HEK293T (cell line): ENCODE data around the gene UGT1A7.

ENCODE experiments used
- CTBP1 ChIP-seq: fragments of 450-650 bp; IDR thresholded peaks from 2 replicates; pipeline ENCODE4 v1.6.1; 2016; ENCODE audit warnings: borderline replicate concordance
- HDGF ChIP-seq: fragments of 450-650 bp; IDR thresholded peaks from 2 replicates; pipeline ENCODE4 v1.6.1; 2017; ENCODE audit warnings: antibody characterized with exemption, borderline replicate concordance
- SP1 ChIP-seq: fragments of 450-650 bp; IDR thresholded peaks from 2 replicates; pipeline ENCODE4 v1.6.1; 2017
- SUZ12 ChIP-seq: fragments of 450-650 bp; IDR thresholded peaks from 2 replicates; pipeline ENCODE4 v1.6.1; 2016; ENCODE audit warnings: mild to moderate bottlenecking

DNA sequence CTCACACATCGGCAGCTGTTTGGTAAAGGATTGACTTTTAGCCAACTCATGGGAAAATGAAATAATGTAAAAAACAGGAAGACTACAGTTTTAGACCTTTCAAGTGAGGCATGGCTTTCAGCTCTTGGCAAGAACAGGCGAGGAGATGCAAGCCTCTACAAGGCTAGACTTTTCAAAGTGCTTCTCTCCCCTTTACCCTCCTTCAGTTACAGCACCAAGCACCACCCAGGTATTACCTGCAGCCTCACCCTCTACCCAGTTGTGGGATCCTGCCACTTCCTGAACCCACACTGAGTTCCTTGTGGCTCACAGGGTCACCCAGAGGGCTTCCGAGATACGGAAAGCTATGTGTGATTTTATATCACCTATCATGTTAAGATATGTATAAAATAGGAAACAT lies 30.7 kb upstream of the UGT1A7 start:
- TF ChIP-seq SUZ12 (no peak), SP1 (no peak), HDGF (no peak), CTBP1 (no peak)
